ENCODE measurements around the gene STK32C.

The STK32C gene

GRCh38 chr10:132326344-132326889 is 18.7 kb upstream of the STK32C start:
- no peak for TF ChIP-seq TAF1 (IDR thresholded peaks at IDR 0.05; ENCODE audit: borderline replicate concordance, insufficient read depth, low read length)
- TF ChIP-seq FOXP2 (optimal IDR thresholded peaks at IDR 0.05; ENCODE audit: borderline replicate concordance, extremely low read depth, extremely low read length, insufficient read depth): no peak
- no peak for TF ChIP-seq SIN3A (IDR thresholded peaks at IDR 0.05; ENCODE audit: borderline replicate concordance, insufficient read depth, low read length)
- TF ChIP-seq POLR2AphosphoS5 (IDR thresholded peaks at IDR 0.05; ENCODE audit: low read depth, low read length): no peak
- no peak for TF ChIP-seq REST (IDR thresholded peaks at IDR 0.05; ENCODE audit: insufficient read depth in 1 of 2, low read depth in 2 of 2, low read length in 2 of 2)

- TF ChIP-seq FOXP2 (optimal IDR thresholded peaks at IDR 0.05; ENCODE audit: borderline replicate concordance, extremely low read depth, extremely low read length, insufficient read depth) (no peak), TAF1 (IDR thresholded peaks at IDR 0.05; ENCODE audit: borderline replicate concordance, insufficient read depth, low read length) (no peak), POLR2AphosphoS5 (IDR thresholded peaks at IDR 0.05; ENCODE audit: low read depth, low read length) (no peak), SIN3A (IDR thresholded peaks at IDR 0.05; ENCODE audit: borderline replicate concordance, insufficient read depth, low read length) (no peak), REST (IDR thresholded peaks at IDR 0.05; ENCODE audit: insufficient read depth in 1 of 2, low read depth in 2 of 2, low read length in 2 of 2) (no peak)
Measured at GRCh38 chr10:132324186-132324585, 16.4 kb upstream of the STK32C start.

GRCh38 chr10:132322586-132323048 is 14.9 kb upstream of the STK32C start:
- TF ChIP-seq SIN3A (IDR thresholded peaks at IDR 0.05; ENCODE audit: borderline replicate concordance, insufficient read depth, low read length) (no peak), REST (IDR thresholded peaks at IDR 0.05; ENCODE audit: insufficient read depth in 1 of 2, low read depth in 2 of 2, low read length in 2 of 2) (no peak), TAF1 (IDR thresholded peaks at IDR 0.05; ENCODE audit: borderline replicate concordance, insufficient read depth, low read length) (no peak)

- TF ChIP-seq POLR2AphosphoS5 (IDR thresholded peaks at IDR 0.05; ENCODE audit: low read depth, low read length) (no peak), SIN3A (IDR thresholded peaks at IDR 0.05; ENCODE audit: borderline replicate concordance, insufficient read depth, low read length) (no peak), FOXP2 (optimal IDR thresholded peaks at IDR 0.05; ENCODE audit: borderline replicate concordance, extremely low read depth, extremely low read length, insufficient read depth) (no peak), REST (IDR thresholded peaks at IDR 0.05; ENCODE audit: insufficient read depth in 1 of 2, low read depth in 2 of 2, low read length in 2 of 2) (no peak), TAF1 (IDR thresholded peaks at IDR 0.05; ENCODE audit: borderline replicate concordance, insufficient read depth, low read length) (no peak)
Measured at GRCh38 chr10:132321726-132322125, 14.0 kb upstream of the STK32C start.

Measured in PFSK-1 (cell line).